Measurements from ENCODE around the gene SLC25A51.
A peak's percentile ranks its signal among the peaks of the same experiment; 100 is the strongest.
"Not testable (repeated sequence)": the region's sequence is repeated elsewhere in the genome, so short reads cannot be mapped to it uniquely, and the experiment has no call there.

SLC25A51 gene

GRCh38 chr9:37919956-37920335 lies 16.0 kb upstream of the SLC25A51 start:
- DNase-seq (ENCODE audit: low read depth, low spot score), result no peak

GRCh38 chr9:37919246-37919955 lies 15.5 kb upstream of the SLC25A51 start:
- DNase-seq (ENCODE audit: low read depth, low spot score), result no peak

- no peak for DNase-seq (ENCODE audit: low read depth, low spot score)
Measured at GRCh38 chr9:37918665-37919170, 14.8 kb upstream of the SLC25A51 start.

GRCh38 chr9:37917801-37918664 lies 14.1 kb upstream of the SLC25A51 start:
- no peak for DNase-seq (ENCODE audit: low read depth, low spot score)

- no peak for DNase-seq (ENCODE audit: low read depth, low spot score)
Measured at GRCh38 chr9:37917313-37917731, 13.4 kb upstream of the SLC25A51 start.

GRCh38 chr9:37916471-37917312 lies 12.8 kb upstream of the SLC25A51 start:
- DNase-seq (ENCODE audit: low read depth, low spot score), result no peak

GRCh38 chr9:37915911-37916470 lies 12.1 kb upstream of the SLC25A51 start:
- no peak for DNase-seq (ENCODE audit: low read depth, low spot score)

- DNase-seq (ENCODE audit: low read depth, low spot score), result no peak
Measured at GRCh38 chr9:37914701-37915358, 10.9 kb upstream of the SLC25A51 start.

- no peak for DNase-seq (ENCODE audit: low read depth, low spot score)
Measured at GRCh38 chr9:37914154-37914551, 10.2 kb upstream of the SLC25A51 start.

GRCh38 chr9:37913480-37914153 lies 9.7 kb upstream of the SLC25A51 start:
- DNase-seq (ENCODE audit: low read depth, low spot score), result no peak

GRCh38 chr9:37911271-37911681 lies 7.3 kb upstream of the SLC25A51 start:
- DNase-seq (ENCODE audit: low read depth, low spot score), result peak; percentile 63

- DNase-seq (ENCODE audit: low read depth, low spot score), result no peak
Measured at GRCh38 chr9:37910271-37910670, 6.3 kb upstream of the SLC25A51 start.

- not testable (repeated sequence) for DNase-seq (ENCODE audit: low read depth, low spot score)
Measured at GRCh38 chr9:37909836-37910235, 5.9 kb upstream of the SLC25A51 start.

GRCh38 chr9:37909326-37909725 lies 5.4 kb upstream of the SLC25A51 start:
- no peak for DNase-seq (ENCODE audit: low read depth, low spot score)

GRCh38 chr9:37908698-37909186 lies 4.8 kb upstream of the SLC25A51 start:
- no peak for DNase-seq (ENCODE audit: low read depth, low spot score)

- DNase-seq (ENCODE audit: low read depth, low spot score), result no peak
Measured at GRCh38 chr9:37908283-37908682, 4.4 kb upstream of the SLC25A51 start.

GRCh38 chr9:37906312-37907239 lies 2.6 kb upstream of the SLC25A51 start:
- DNase-seq (ENCODE audit: low read depth, low spot score), result no peak

GRCh38 chr9:37905776-37906175 lies 1.8 kb upstream of the SLC25A51 start:
- DNase-seq (ENCODE audit: low read depth, low spot score), result no peak

- no peak for DNase-seq (ENCODE audit: low read depth, low spot score)
Measured at GRCh38 chr9:37905131-37905505, 1.2 kb upstream of the SLC25A51 start.

All from brain pericyte (primary cell).